GM10847 (cell line): ENCODE measurements around the gene SH3RF2.

Experiments
- POLR2A ChIP-seq: IDR thresholded peaks from 2 replicates; pipeline ENCODE4 v1.6.1; 2011; ENCODE audit not compliant: insufficient read length; ENCODE audit errors: extremely low read depth

Gene SH3RF2

GRCh38 chr5:145936401-145937131 lies at the start of gene SH3RF2:
Gene SH3RF2 (plus strand): TSS chr5:145936578. CDS start chr5:145937929, 1,351 bp downstream.
- TF ChIP-seq POLR2A = no peak

- no peak for TF ChIP-seq POLR2A
Measured at GRCh38 chr5:145887217-145887616, 49.2 kb upstream of the SH3RF2 start.

GRCh38 chr5:145887976-145888574 lies 48.3 kb upstream of the SH3RF2 start:
- TF ChIP-seq POLR2A = no peak

- no peak for TF ChIP-seq POLR2A
Measured at GRCh38 chr5:145889611-145890010, 46.8 kb upstream of the SH3RF2 start.

GRCh38 chr5:145898171-145898570 lies 38.2 kb upstream of the SH3RF2 start:
- no peak for TF ChIP-seq POLR2A

- TF ChIP-seq POLR2A = no peak
Measured at GRCh38 chr5:145902421-145902820, 34.0 kb upstream of the SH3RF2 start.

GRCh38 chr5:145903113-145903512 lies 33.3 kb upstream of the SH3RF2 start:
- TF ChIP-seq POLR2A = no peak

GRCh38 chr5:145903867-145904266 lies 32.5 kb upstream of the SH3RF2 start:
- TF ChIP-seq POLR2A = no peak

GRCh38 chr5:145904743-145905142 lies 31.6 kb upstream of the SH3RF2 start:
- no peak for TF ChIP-seq POLR2A

- TF ChIP-seq POLR2A = no peak
Measured at GRCh38 chr5:145906401-145906800, 30.0 kb upstream of the SH3RF2 start.

- TF ChIP-seq POLR2A = no peak
Measured at GRCh38 chr5:145908206-145908960, 28.0 kb upstream of the SH3RF2 start.

- TF ChIP-seq POLR2A = no peak
Measured at GRCh38 chr5:145911164-145911563, 25.2 kb upstream of the SH3RF2 start.

GRCh38 chr5:145912019-145912418 lies 24.4 kb upstream of the SH3RF2 start:
- TF ChIP-seq POLR2A = no peak

- no peak for TF ChIP-seq POLR2A
Measured at GRCh38 chr5:145912594-145912993, 23.8 kb upstream of the SH3RF2 start.

- TF ChIP-seq POLR2A = no peak
Measured at GRCh38 chr5:145913701-145914100, 22.7 kb upstream of the SH3RF2 start.
